Measurements from ENCODE around the gene CELSR3. TPM values are rescaled to one million over a fixed set of nuclear protein-coding genes. Genes with fewer than 3 reads are reported as not detected.

The CELSR3 gene
- polyA plus RNA-seq, 2 of the 4 experiments (the other 2 are of a cell fraction): 2.2 to 4.8 TPM

- ChIA-PET CTCF (interaction anchor here (0.7 to 3.7 kb wide), 4 partner anchors 10 to 17 kb away, joined by 3 to 17 read pairs (median 3); partner anchors contain the start of genes SLC26A6 and UQCRC1), POLR2A (no interaction called here)
- H3K27ac ChIP-seq: no peak overlapping the region
- no peaks in the 10 kb centered on the region for H3K4me1 ChIP-seq
- peaks cover 15% of the 10 kb centered on the region for H3K9me3 ChIP-seq
- ATAC-seq: no peak
- no peak for TF ChIP-seq HMGXB4 (CRISPR knock-in tag; IDR thresholded peaks at IDR 0.05; ENCODE audit: borderline replicate concordance)
- no peak for TF ChIP-seq EHF (CRISPR knock-in tag; IDR thresholded peaks at IDR 0.05)
- TF ChIP-seq HDAC2 (IDR thresholded peaks at IDR 0.05): no peak
- TF ChIP-seq HES2 (IDR thresholded peaks at IDR 0.05): no peak
- no peak for TF ChIP-seq NR3C1 (IDR thresholded peaks at IDR 0.05)
- no peak for TF ChIP-seq KDM5A (IDR thresholded peaks at IDR 0.05)
- TF ChIP-seq PBX3 (IDR thresholded peaks at IDR 0.05): no peak
- no peak for TF ChIP-seq ZNF302 (CRISPR knock-in tag; IDR thresholded peaks at IDR 0.05)
- no peak for TF ChIP-seq ESRRA (IDR thresholded peaks at IDR 0.05; ENCODE audit: borderline replicate concordance, low read length)
- TF ChIP-seq BCL3 (IDR thresholded peaks at IDR 0.05): no peak
- TF ChIP-seq RFX5 (IDR thresholded peaks at IDR 0.05): no peak
- TF ChIP-seq ZFP36 (IDR thresholded peaks at IDR 0.05; ENCODE audit: borderline replicate concordance, partially characterized antibody): no peak
- WGBS (ENCODE audit: missing lambda C conversion rate): 83% methylated on average over 7 of the region's 7 CpGs
- H3K4me2 ChIP-seq: no peak overlapping the region
- H3K4me3 ChIP-seq: no peak overlapping the region
- DNase-seq (ENCODE audit: low read depth in 1 of 2, low spot score in 1 of 2): no peak
- FAIRE-seq: no peak
Measured at GRCh38 chr3:48619541-48620524, 42.9 kb downstream of the CELSR3 start.

GRCh38 chr3:48617559-48617958 is 45.1 kb downstream of the CELSR3 start:
- WGBS (ENCODE audit: missing lambda C conversion rate): 87% methylated on average over 4 of the region's 4 CpGs
- peaks cover 10% of the 10 kb centered on the region; the same call in 2 of the 3 replicates for H3K4me1 ChIP-seq
- peaks cover 15% of the 10 kb centered on the region for H3K9me3 ChIP-seq
- DNase-seq (ENCODE audit: low read depth in 1 of 2, low spot score in 1 of 2) (no peak), FAIRE-seq (no peak), ATAC-seq (no peak)
- no peak overlapping the region for H3K4me3 ChIP-seq
- no peak overlapping the region for H3K27ac ChIP-seq
- CTCF ChIA-PET: interaction anchor here (1.2 kb wide), 1 partner anchor 19 kb away, joined by 4 read pairs; no protein-coding TSS in a partner anchor
- no peak overlapping the region for H3K4me2 ChIP-seq
- POLR2A ChIA-PET: no interaction called here
- TF ChIP-seq CBX8 (IDR thresholded peaks at IDR 0.05): no peak
- no peak for TF ChIP-seq NR3C1 (IDR thresholded peaks at IDR 0.05)
- no peak for TF ChIP-seq FOXS1 (CRISPR knock-in tag; IDR thresholded peaks at IDR 0.05)
- TF ChIP-seq HOXB13 (CRISPR knock-in tag; IDR thresholded peaks at IDR 0.05; ENCODE audit: low read depth): no peak
- no peak for TF ChIP-seq RARB (CRISPR knock-in tag; IDR thresholded peaks at IDR 0.05)
- no peak for TF ChIP-seq CHD4 (IDR thresholded peaks at IDR 0.05; ENCODE audit: borderline replicate concordance)
- TF ChIP-seq SMC3 (IDR thresholded peaks at IDR 0.05): no peak
- TF ChIP-seq FOSL2 (IDR thresholded peaks at IDR 0.05): no peak
- TF ChIP-seq FOSL2 (CRISPR knock-in tag; IDR thresholded peaks at IDR 0.05): no peak
- no peak for TF ChIP-seq MAFK (IDR thresholded peaks at IDR 0.05; ENCODE audit: partially characterized antibody)
- no peak for TF ChIP-seq ZSCAN20 (CRISPR knock-in tag; IDR thresholded peaks at IDR 0.05)
- no peak for TF ChIP-seq RCOR1 (IDR thresholded peaks at IDR 0.05; ENCODE audit: low read depth, low read length)
- TF ChIP-seq TP53 (CRISPR knock-in tag; IDR thresholded peaks at IDR 0.05): no peak
- no peak for TF ChIP-seq BHLHE40 (IDR thresholded peaks at IDR 0.05; ENCODE audit: low read depth, low read length)

Measured in A549 (cell line).